Right lung (tissue), 5 donors: ENCODE measurements around the gene MST1. TPM values are rescaled to one million over a fixed set of nuclear protein-coding genes. Genes with fewer than 3 reads are reported as not detected.

Source experiments
- DNase-seq, 2 donors: peaks; one replicate each; pipeline ENCODE4 v3.0.0-alpha.2; 2013
- polyA plus RNA-seq, 5 donors: library from polyadenylated mRNA; unstranded; fragments of 120-200 nt; gene quantifications; one replicate each; pipeline versions ENCODE4 v1.2.1 to v1.2.3, GENCODE V29; 2013; ENCODE audit warnings: inconsistent platforms in 1 of 5, low replicate concordance in 1 of 5; ENCODE audit not compliant: insufficient read length in 5 of 5, insufficient read depth in 1 of 5

Gene MST1
- polyA plus RNA-seq, 5 donors, result 21.3 to 54.2 (median 40.5) TPM

DNA sequence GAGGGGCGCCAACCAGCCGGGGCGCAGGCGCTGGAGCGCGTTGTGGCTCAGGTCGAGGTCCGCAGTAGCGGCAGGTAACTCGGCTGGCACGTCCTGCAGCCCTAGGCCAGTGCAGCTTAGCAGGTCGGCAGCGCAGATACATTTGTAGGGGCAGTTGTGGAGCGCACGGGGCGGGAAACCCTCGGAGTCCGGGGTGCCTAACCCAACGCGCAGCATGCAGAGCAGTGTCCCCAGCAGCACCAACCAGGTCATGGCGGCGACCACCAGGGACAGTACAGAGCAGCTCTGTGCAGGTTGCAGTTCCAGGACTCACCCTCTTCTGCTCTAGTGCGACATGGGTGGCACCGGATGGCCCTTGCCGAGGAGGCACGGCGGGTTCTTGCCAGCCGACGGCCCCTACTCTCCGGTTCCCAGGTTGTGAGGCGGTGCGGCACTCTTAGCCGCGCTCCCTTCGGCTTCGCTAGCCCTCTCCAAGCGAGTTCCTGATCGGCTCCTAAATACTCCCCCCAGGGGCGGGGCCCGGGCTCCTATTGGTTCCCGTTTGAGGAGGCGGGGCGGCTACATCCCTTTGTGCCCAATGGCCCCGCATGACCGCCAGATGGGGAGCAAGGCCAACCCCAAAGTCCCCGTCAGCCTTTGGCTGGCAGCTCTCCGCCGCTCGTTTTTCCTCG lies 30.1 kb upstream of the MST1 start, which contains the start of gene AMIGO3:
TSS of gene AMIGO3 (minus strand) at position 471 of the 671 bp plus-strand sequence. CDS start at position 252, 219 bp downstream.
- DNase-seq, result peak; percentile 90

DNA sequence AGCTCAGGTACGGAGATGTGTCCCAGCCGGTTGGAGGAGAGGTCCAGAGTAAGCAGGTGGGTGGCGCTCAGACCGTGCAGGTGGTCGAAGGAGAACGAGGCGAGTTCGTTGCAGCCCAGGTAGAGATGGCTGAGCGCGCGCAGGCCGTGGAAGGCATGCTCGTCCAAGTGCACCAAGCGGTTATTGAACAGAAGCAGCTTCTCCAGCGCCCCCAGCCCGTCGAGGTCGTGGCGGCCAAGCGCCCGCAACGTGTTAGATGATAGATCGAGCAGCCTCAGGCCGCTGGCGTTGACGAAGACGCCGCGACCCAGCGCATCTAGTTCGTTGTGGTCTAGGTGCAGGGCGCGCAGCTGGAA lies 29.6 kb upstream of the MST1 start:
- DNase-seq, result no peak

DNA sequence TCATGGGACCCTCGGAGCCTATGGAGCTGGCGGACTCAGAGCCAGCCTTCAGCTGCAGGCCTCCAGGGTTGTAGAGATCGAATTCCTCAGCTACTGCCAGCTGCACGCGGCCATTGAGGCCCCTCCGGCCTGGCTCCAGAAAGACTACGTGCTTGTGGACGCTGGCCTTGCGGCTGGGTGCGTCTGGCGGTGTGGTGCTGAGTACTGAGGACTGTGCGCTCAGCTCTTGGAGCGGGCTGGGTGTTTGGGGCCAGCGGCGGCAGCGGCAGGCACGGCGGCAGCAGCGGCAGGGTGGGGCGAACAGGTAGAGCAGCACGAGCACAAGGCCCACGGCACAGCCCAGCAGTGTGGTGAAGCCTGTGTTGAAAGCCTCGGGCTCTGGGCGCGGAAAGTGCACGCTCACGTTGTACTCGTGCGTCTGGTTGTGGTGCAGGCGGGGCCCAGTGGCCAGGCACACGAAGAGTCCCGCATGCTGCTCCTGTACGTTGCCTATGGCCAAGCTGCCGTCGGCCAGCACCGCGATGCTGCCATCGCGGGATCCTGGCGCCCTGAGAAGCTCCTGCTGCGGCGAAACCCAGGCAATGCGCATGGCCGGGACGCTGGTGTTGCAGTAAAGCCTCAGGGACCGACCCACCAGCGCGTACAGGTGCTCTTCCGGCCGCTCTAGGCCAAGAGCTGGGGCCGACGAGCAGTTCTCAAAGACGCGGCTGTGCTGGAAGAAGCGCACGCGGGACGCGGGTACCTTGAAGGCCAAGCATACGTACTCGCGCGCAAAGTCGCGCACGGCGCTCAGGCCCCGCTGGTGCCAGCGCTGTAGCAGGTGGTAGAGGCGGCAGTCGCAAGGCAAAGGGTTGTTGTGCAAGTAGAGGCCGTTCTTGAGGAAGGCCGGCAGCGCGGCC lies 28.9 kb upstream of the MST1 start:
- no peak for DNase-seq

DNA sequence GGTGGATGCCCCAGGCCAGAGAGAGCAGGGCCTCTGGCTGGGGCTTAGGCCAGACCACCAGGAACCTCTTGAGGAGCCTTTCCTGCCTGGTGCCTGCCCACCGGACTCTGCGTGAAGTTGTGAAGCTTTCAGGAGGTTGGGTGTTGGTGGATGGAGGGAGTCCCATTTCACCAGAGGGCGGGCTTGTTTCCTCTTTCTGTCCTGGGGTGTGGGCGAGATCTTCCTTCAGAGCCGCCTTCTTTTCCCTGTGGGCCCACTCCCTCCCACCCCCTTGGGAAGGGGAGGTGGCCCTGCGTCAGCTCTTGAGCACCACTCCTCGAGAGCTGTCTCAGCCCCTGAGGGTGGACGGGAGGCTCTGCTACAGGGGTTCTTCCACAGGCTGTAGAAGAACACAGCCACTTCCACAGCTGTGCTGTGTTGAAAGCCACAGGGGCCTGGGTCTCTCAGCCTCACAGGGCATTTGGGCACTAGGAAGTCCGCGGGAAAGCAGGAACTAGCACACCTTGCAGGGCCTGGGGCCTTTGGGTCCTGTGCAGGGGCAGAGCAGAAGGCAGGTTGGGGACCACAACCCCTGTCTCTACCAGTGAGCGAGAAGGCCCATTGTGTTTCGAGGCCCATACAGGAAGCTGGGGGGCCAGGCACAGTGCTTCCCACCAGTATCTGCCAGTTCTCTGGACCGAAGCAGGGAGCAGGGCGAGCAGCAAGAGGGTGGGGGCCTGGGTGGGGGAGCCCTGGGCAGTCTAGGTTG lies 28.1 kb upstream of the MST1 start:
- DNase-seq, result no peak

DNA sequence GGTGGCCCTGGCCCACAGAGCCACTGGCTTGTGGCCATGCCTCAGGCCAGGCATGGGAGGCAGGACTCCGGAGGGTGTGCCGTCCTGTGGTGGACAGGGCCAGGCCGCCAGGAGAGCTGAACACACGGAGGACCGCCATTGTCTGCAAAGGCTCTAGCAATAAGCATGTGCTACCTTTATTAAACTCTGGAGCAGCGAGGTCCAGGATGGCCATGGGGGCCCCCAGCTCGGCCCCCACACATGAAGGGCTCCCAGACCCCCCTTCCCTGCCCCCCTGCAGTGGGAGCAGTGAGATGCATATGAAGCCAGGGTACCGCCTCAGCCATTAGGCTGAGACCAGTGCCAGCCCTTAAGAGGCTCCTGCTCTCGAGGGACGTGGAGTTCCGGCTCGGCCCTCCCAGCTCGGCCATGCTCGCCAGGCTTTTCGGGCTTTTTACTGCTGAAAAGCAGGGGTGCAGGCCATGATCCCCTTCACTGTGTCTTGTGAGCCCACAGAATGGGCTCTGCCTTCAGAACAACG lies 27.5 kb upstream of the MST1 start:
- DNase-seq, result no peak

DNA sequence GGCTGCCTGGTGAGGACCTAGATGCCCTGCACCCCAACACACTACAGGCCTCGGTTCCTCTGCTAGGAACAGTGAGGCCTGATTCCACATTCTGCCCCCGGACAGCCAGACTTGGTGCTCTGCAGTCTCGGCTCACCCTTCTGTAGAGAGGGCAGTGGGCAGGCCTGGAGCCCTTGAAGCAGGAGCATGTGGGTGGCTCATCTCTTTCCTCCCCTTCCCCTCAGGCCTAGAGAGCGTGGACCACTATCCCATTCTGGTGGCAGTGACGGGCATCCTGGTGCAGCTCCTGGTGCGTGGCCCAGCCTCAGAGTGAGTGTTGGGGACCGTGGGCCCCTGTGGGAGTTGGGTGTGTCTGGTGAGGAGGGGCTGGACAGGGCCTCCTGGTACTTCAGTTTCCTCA lies 26.9 kb upstream of the MST1 start:
- DNase-seq, result no peak

DNA sequence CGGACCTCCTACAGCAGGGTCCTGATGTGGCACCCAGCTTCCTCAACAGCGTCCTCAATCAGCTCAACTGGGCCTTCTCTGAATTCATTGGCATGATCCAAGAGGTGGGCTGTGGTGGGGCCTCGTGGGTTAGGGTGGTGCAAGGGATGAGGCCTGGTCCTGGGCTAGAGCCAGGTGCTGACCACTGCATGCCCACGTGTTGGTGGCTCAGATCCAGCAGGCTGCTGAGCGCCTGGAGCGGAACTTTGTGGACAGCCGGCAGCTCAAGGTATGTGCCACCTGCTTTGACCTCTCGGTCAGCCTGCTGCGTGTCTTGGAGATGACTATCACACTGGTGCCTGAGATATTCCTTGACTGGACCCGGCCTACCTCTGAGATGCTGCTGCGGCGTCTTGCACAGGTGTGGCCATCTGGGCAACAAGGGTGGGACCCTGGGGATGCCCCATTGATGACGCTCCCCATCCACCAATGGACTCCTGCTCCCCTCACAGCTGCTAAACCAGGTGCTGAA lies 26.4 kb upstream of the MST1 start:
- no peak for DNase-seq

DNA sequence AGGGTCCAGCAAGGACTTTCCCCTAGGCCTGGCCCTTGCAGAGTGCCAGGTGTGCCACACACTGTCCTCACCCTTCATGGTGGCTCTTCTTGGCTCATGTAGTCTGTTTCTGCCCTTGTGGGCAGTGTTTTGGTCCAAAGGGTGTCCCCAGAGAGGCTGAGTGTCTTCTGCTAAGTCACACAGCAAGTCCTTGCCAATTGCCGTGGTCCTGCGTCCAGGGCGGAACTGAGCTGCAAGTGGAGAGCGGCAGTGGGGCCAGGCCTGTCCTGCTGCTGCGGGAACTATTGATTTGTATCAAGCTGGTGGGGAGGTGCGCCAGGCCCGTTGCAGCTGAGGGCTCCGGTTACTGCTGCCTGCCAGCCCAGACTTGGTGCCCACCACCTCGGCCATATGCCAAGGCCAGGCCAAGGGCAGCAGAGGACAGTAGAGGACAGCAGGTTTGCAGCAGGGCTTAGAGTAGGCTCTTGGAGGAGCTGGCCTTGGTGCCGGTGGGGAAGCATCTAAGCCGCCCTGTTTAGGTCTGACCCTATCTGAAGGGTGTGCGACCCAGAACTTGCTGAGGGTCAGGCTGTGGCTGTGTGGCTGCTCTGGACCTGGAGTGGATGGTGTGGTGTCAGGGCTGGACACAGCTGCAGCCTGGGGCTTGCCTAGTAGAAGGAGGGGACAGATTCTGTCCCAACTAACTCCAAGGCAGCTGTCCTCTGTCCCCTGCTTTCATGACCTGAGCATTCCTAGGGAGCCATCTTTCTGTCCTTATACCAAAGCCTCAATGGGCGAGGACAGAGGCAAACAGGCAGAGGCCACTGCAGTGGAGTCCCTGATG lies 25.7 kb upstream of the MST1 start:
- no peak for DNase-seq

DNA sequence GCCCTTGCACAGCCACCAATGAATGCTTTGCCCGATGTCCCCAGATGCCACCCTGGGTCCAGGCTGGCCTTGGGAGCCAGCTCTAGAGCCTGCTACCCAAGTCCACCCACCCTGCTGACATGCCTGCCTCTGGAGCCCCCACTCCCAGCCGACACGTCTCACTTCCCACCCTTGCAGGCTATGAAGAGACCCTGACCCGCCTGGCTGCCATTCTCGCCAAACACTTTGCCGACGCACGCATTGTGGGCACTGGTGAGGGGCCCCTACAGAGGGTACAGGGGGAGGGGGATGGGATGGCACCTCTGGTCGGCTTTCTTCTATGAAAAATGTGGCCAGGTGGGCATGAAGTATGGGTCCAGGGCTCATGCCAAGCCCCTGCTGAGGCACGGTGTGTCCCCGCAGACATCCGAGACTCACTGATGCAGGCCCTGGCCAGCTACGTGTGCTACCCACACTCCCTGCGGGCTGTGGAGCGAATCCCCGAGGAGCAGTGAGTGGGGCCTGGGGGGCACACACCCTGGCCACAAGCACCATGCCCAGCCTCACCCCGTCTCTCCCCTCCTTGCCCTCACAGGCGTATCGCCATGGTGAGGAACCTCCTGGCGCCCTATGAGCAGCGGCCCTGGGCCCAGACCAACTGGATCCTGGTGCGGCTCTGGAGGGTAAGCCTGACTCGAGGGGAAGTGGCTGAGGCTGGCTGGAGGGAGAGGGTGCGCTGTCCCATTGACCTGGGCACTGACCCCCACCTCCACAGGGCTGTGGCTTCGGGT lies 24.2 kb upstream of the MST1 start:
- no peak for DNase-seq

DNA sequence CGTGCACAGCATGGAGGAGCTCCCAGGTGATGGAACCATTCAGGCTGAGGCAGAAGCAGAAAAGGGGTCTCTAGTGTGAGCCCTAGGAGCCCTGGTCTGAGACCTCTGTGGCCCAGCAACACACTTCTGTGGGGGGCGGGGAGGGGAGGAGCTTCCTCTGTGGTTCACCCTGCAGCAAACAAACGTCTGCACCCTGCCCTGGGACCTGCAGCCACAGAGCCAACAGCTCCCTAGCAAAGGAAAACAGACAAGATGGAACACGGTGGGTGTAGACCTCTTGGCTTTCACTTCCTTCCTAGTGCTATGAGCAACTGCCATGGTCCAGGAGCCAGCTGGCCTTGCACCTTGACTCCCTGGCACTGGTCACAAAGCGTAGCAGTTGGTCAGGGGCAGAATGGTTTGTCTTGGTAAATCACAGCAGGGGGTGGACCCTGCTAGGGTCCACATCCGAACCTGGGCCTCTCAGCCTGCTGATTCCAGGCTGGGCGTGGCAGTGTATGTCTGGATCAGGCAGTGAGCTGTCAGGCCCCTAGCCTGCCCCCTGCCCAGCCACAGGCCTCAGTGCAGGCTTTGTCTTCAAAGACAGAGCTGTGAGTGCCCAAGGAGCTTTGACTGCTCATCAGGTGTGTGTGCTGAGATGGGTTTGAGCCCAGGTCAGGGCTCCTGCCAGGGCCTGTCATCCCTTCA lies 23.5 kb upstream of the MST1 start:
- DNase-seq, result no peak

DNA sequence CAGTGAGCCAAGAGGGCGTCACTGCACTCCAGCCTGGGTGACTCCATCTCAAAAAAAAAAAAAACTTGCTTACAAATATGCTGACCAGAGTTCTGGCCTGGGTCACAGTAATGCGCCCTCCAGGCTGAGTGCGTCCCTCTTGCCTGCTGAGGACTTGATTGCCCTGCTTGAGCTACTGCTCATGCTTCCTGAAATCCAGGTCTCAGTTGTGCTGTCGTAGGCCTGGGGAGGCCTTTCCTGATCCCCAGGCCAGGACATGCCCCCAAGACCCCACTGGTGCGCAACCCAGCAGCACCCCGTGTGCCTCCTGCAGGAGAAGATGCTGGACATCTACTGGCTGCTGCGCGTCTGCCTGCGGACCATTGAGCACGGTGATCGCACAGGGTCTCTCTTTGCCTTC lies 22.9 kb upstream of the MST1 start:
- no peak for DNase-seq

DNA sequence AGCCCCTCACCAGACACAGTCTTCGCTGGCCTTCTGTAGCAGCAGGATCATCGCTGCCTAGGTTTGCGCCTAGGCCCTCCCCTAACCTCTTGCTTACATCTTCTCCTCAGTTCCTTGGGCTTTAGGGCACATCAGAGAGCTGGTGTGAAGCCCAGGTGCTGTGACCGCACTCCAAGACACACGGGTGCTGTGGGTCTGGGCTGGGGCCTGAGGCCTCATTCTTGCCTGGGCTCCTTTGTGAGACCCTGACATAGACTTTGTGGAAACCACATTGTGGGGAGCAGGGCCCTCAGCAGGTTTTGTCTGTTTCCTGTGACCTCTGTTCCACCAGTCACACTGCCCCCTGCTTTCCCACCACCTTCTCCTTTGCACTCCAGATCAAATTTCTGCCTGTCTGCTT lies 22.2 kb upstream of the MST1 start:
- no peak for DNase-seq

DNA sequence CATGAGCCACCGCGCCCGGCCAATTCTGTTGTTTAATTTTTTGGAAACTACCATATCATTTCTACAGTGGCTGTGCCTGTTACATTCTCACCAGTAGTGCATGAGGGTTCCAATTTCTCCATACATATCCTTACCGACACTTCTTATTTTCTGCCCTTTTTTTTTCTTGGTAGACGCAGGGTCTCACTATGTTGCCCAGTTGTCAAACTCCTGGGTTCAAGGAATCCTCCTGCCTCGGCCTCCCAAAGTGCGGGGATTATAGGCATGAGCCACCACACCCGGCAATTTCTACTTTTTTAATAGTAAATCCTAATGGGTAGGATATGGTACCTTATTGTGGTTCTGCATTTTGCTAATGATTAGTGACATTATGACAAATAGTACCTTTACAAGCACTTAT lies 20.6 kb upstream of the MST1 start:
- no peak for DNase-seq

DNA sequence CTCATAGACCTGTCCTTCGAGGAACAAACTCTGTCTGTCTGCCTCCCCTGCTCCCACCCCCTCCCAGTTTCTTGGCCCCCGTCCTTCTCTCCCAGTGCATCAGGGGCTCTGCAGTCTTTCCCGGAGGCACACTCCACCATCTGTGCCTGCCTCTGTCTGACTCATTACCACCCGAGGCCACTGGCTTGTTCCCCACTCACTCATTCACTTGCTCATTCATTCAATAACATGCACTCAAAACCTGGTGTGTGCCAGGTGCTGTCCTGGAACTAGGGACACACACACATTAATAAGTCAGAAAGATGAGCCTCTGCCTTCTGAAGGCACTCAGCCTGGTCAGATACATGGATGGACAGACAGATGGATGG lies 17.8 kb upstream of the MST1 start:
- DNase-seq, result no peak

DNA sequence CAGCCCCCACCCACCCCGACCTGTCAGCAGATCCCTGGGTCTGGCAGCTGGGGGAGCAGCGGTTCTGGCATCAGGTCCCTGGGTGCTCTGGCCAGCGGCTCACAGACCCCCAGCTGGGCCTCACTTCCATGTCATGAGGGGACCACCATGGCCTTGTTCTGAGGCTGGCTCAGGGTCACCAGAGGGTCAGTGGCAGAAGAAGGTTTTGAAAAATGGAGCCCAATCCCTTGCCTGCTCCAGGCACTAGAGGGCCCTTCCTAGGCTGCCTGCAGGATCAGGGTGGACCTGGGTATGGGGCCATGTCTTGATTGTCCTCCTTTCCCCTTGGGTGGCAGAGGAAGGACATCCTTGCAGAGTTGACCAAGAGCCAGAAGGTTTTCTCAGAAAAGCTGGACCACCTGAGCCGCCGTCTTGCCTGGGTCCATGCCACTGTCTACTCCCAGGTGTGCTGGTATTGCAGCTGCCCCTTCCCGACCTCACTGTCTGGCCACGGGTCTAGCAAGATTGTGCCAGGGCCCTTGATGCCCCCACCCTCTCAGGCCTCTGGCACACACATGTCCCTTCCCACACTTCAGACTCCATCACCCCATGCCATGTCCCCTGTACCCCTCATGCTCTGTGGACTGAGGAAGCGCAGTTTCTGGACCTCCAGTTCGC lies 17.3 kb upstream of the MST1 start:
- no peak for DNase-seq

DNA sequence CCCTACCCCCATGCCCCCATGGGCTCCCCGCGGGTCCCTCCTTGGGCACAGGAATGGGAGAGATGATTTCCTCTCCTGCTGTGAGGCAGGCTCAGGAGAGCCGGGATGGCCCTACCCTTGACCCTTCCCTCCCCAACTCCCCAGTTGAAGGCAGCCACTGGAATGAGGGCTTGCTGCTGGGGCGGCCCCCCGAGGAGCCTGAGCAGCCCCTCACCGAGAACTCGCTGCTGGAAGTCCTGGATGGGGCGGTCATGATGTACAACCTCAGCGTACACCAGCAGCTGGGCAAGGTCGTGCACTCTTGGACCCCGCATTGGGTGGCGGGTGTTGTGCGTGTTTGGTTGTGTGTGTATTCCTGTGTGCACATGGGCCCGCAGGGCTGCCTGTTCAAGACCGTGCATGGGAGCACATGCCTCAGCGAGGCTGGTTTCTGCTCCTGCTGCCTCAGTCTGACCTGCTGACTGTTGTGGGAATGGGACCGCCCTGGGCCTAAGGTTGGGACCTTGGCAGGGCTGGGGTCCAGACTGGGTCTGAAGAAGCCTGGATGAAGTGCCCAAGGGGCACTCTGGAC lies 16.2 kb upstream of the MST1 start:
- no peak for DNase-seq

DNA sequence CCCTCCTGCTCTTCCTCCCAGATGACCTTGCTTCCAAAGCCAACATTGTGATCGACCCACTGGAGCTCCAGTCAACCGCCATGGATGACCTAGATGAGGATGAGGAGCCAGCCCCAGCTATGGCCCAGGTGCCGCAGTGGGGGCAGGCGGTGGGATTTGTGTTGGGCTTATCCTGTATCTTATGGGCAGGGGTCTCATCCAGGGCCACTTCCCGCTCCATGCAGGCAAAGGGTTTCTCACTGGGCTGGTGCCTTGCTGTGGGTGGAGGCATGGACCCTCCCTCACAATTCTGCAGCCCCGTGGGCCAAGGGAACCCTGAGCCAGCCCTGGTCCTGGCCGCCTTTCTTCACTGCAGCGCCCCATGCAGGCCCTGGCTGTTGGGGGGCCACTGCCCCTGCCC lies 15.4 kb upstream of the MST1 start:
- no peak for DNase-seq

DNA sequence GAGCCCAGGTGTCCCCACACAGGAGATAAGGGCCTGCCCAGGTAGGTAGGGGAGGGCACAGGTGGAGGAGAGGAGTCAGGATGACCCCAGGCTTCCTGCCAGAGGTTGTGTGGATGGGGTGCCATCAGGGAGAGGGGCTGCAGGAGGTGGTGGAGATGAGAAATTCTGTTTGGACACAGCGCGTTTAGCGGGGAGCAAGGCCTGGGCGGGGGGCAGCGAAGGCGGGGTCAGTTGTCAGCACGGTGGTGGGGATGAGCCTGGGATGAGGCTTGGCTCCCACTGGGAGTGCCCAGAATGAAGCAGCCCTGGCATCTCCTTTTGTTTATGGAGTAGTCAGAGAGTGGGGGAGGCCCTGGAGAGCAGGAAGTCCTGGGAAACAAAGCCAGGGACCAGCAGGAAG lies 14.7 kb upstream of the MST1 start:
- DNase-seq, result no peak

DNA sequence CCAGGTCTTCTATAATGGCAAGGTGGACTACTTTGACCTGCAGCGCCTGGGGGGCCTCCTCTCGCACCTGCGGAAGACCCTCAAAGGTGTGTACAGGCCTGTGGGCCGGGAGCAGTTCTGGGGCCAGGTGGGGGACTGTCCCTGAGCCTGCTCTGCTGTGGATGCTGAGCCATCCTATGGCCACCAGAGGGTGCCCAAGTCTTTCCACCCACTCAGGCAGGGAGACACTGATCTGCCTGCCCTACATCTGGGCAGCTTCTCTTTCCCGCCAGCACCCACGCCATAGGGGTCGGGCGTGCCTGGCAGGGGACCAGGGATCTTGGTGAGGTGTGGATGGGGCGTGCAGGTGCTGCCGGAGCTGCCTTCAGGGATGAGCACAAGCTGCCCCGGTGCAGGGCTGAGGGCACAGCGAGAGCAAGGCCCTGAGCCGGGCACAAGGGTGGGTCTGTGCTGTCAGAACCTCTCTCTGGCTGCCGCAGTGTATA lies 14.2 kb upstream of the MST1 start:
- peak in 1 of 2 donors; percentile 29 for DNase-seq
